ENCODE measurements around the gene ADAP1.

The ADAP1 gene

GRCh38 chr7:947391-948210, 6.9 kb downstream of the ADAP1 start:
- no peaks in the 10 kb centered on the region for H3K9me3 ChIP-seq (ENCODE audit: insufficient read depth, low read length, severe bottlenecking)
- DNase-seq = no peak
- no peaks in the 10 kb centered on the region; the same call in 1 of the 2 replicates for H4K20me1 ChIP-seq (ENCODE audit: insufficient read depth, low read length)
- H3K4me3 ChIP-seq (ENCODE audit: low read depth in 1 of 2, low read length in 2 of 2) = no peak overlapping the region
- no peaks in the 10 kb centered on the region for H3K79me2 ChIP-seq (ENCODE audit: insufficient read depth, low read length)
- no peak for ATAC-seq (ENCODE audit: insufficient read depth, low read depth)
- H3K4me1 ChIP-seq (ENCODE audit: insufficient read depth, low read length) = no peaks in the 10 kb centered on the region
- TF ChIP-seq CTCF (IDR thresholded peaks at IDR 0.05; ENCODE audit: borderline replicate concordance, extremely low read depth, low read length, poor library complexity, severe bottlenecking) = no peak
- TF ChIP-seq EZH2 (IDR thresholded peaks at IDR 0.05; ENCODE audit: borderline replicate concordance, low read depth, low read length, severe bottlenecking) = no peak
- no peak overlapping the region for H3K4me2 ChIP-seq (ENCODE audit: insufficient read depth, low read length)
- H2AFZ ChIP-seq (ENCODE audit: low read depth, low read length) = no peak overlapping the region
- no peaks in the 10 kb centered on the region for H3K36me3 ChIP-seq (ENCODE audit: insufficient read depth, low read length)
- H3K9ac ChIP-seq (ENCODE audit: low read depth, low read length) = no peak overlapping the region
- H3K27ac ChIP-seq (ENCODE audit: low read length) = no peak overlapping the region
- H3K27me3 ChIP-seq (ENCODE audit: insufficient read depth, low read length, poor library complexity) = no peaks in the 10 kb centered on the region

GRCh38 chr7:946256-946996, 8.1 kb downstream of the ADAP1 start:
- ATAC-seq (ENCODE audit: insufficient read depth, low read depth) (no peak), DNase-seq (no peak)
- no peaks in the 10 kb centered on the region for H3K9me3 ChIP-seq (ENCODE audit: insufficient read depth, low read length, severe bottlenecking)
- no peaks in the 10 kb centered on the region for H4K20me1 ChIP-seq (ENCODE audit: insufficient read depth, low read length)
- no peaks in the 10 kb centered on the region for H3K36me3 ChIP-seq (ENCODE audit: insufficient read depth, low read length)
- no peaks in the 10 kb centered on the region for H3K4me1 ChIP-seq (ENCODE audit: insufficient read depth, low read length)
- no peak overlapping the region for H3K4me2 ChIP-seq (ENCODE audit: insufficient read depth, low read length)
- no peak overlapping the region for H3K27ac ChIP-seq (ENCODE audit: low read length)
- no peak for TF ChIP-seq CTCF (IDR thresholded peaks at IDR 0.05; ENCODE audit: borderline replicate concordance, extremely low read depth, low read length, poor library complexity, severe bottlenecking)
- TF ChIP-seq EZH2 (IDR thresholded peaks at IDR 0.05; ENCODE audit: borderline replicate concordance, low read depth, low read length, severe bottlenecking) = no peak
- no peak overlapping the region for H2AFZ ChIP-seq (ENCODE audit: low read depth, low read length)
- H3K4me3 ChIP-seq (ENCODE audit: low read depth in 1 of 2, low read length in 2 of 2) = no peak overlapping the region
- H3K9ac ChIP-seq (ENCODE audit: low read depth, low read length) = no peak overlapping the region
- H3K27me3 ChIP-seq (ENCODE audit: insufficient read depth, low read length, poor library complexity) = no peaks in the 10 kb centered on the region
- no peaks in the 10 kb centered on the region for H3K79me2 ChIP-seq (ENCODE audit: insufficient read depth, low read length)

- no peak for ATAC-seq (ENCODE audit: insufficient read depth, low read depth)
- Histone ChIP-seq H3K27me3 (ENCODE audit: insufficient read depth, low read length, poor library complexity) (no peaks in the 10 kb centered on the region), H3K9ac (ENCODE audit: low read depth, low read length) (no peak overlapping the region), H3K9me3 (ENCODE audit: insufficient read depth, low read length, severe bottlenecking) (no peaks in the 10 kb centered on the region), H3K4me3 (ENCODE audit: low read depth in 1 of 2, low read length in 2 of 2) (no peak overlapping the region), H2AFZ (ENCODE audit: low read depth, low read length) (no peak overlapping the region), H3K36me3 (ENCODE audit: insufficient read depth, low read length) (no peaks in the 10 kb centered on the region), H3K27ac (ENCODE audit: low read length) (no peak overlapping the region), H3K79me2 (ENCODE audit: insufficient read depth, low read length) (no peaks in the 10 kb centered on the region), H3K4me2 (ENCODE audit: insufficient read depth, low read length) (no peak overlapping the region), H3K4me1 (ENCODE audit: insufficient read depth, low read length) (no peaks in the 10 kb centered on the region), H4K20me1 (ENCODE audit: insufficient read depth, low read length) (no peaks in the 10 kb centered on the region)
- no peak for DNase-seq
- no peak for TF ChIP-seq CTCF (IDR thresholded peaks at IDR 0.05; ENCODE audit: borderline replicate concordance, extremely low read depth, low read length, poor library complexity, severe bottlenecking)
- TF ChIP-seq EZH2 (IDR thresholded peaks at IDR 0.05; ENCODE audit: borderline replicate concordance, low read depth, low read length, severe bottlenecking) = no peak
Measured at GRCh38 chr7:945556-946255, 8.8 kb downstream of the ADAP1 start.

Data from DND-41 (cell line).